Vein endothelial cell (primary cell): ENCODE measurements around the gene NRAS. TPM values are rescaled to one million over a fixed set of nuclear protein-coding genes. Genes with fewer than 3 reads are reported as not detected.

Experiments used
- small RNA-seq: library from RNA; depleted of rRNA; stranded (forward); fragments of <200 nt; gene quantifications from one replicate; pipeline ENCODE3, GENCODE V24; 2012
- total RNA-seq: library from RNA; depleted of rRNA; stranded (reverse); fragments of >200 nt; gene quantifications from 2 replicates; pipeline ENCODE4 v1.2.3, GENCODE V29; 2012

The NRAS gene
- 92.4 and 136 TPM in 2 replicates for total RNA-seq

GRCh38 chr1:114716304-114717170 lies at the start of gene NRAS:
NRAS (minus strand) TSS chr1:114716771; CDS start chr1:114716160, 611 bp downstream.

DNA sequence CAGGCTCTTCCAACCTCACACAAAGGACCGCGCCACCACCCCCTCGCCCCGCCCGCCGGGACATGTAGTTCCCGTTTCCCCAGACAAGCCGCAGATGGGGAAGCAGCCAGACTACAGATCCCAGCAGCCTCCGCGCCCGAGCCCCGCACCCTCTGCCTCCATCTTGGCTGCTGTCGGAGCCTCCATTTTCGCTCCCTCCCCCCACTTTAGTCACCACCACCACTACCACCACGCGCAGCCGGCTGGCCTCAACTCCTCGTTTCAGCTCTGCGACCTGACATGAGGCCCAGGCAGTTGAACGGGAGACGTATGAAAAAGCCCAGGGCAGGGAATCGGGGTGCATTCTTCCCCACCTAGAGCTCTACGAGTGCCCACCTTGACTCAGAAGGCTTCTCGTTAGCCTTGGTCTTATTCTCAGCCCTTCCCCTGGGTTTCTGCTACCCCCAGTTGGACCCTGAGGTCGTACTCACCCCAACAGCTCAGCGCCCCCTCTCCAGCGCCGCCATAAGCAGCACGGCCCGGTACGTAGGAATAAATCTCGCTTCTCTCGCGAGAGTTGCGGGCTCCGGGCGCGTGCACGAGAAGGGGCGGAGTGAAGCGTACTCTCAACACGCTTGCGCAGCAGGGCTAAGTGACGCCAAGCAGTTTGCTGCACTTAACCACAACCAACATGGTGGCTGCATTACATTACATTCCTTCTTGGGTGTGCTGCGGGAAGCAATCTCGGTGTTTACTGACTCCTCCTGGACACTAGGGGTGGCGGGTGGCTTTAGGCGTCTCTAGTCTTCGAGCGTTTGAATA lies 41.1 kb upstream of the NRAS start, which contains the start of gene CSDE1:
TSS of gene CSDE1 (minus strand) at position 530 of the 801 bp plus-strand sequence. CDS start 18,094 bp downstream, outside the sequence.

DNA sequence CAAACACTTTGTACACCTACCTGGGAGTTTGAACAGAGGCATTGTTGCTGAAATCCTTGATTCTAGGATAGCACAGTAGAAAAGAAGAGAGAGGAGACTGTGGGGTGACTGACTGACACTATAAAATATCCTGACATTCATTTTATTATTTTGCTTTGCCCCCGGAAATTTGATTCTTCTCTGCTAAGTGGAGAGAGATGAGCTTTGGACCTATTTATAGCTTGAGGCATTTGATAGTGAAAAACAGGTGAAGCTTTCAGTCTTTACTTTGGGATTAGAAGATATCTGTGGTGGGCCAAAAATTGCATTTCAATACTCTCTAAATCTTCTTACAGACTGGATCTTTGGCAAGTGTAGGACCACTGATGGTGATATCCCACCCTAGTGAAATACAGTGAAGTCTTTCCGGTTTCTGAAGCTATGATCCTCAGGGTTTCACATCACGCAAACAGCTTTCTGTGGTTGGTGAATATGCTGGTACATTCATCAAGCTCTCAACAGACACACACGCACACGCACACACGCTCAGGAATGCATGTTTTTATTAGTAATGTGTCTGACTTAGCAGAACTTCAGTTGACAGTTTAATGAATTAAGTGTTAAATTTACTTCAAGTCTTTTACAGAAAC lies 21.0 kb downstream of the NRAS start, which contains the start of gene AMPD1:
TSS of gene AMPD1 (minus strand) at position 117 of the 629 bp plus-strand sequence. CDS start at position 42, 75 bp downstream.

GRCh38 chr1:114669562-114670082 lies 46.9 kb downstream of the NRAS start, which contains the start of gene DENND2C:
DENND2C (minus strand) TSS chr1:114670049; CDS start chr1:114625984, 44,065 bp downstream.

Small RNA genes within 50 kb of the gene (small RNA-seq; reads per million reads assigned to genes)
- gene RN7SL432P (not detected), gene RNY1P13 (not detected)

Other genes with a start within 250 kb of the NRAS start
- gene TRIM33, start 205.6 kb downstream of the NRAS start, total RNA-seq: 43.1 and 45.5 TPM in 2 replicates
- gene BCAS2, start 135.2 kb downstream of the NRAS start, total RNA-seq: 30.7 and 39.8 TPM in 2 replicates
- gene DENND2C, start 46.7 kb downstream of the NRAS start, total RNA-seq: 1.1 and 1.3 TPM in 2 replicates
- gene AMPD1, start 21.2 kb downstream of the NRAS start, total RNA-seq: not detected in 2 replicates
- gene CSDE1, start 41.2 kb upstream of the NRAS start, total RNA-seq: 622 and 735 TPM in 2 replicates
- gene SIKE1, start 63.9 kb upstream of the NRAS start, total RNA-seq: 40.5 and 43.8 TPM in 2 replicates
- not detected in 2 replicates for gene SYCP1, start 138.1 kb upstream of the NRAS start, total RNA-seq